Measurements from ENCODE around the gene NDE1.

The NDE1 gene

GRCh38 chr16:15739464-15739863, 89.4 kb downstream of the NDE1 start:
- no peak for DNase-seq

- no peak for DNase-seq
Observed at GRCh38 chr16:15739950-15740349, 89.9 kb downstream of the NDE1 start.

- DNase-seq, result no peak
Observed at GRCh38 chr16:15741207-15741871, 91.3 kb downstream of the NDE1 start.

GRCh38 chr16:15742716-15743115, 92.7 kb downstream of the NDE1 start:
- DNase-seq, result no peak

- DNase-seq, result no peak
Observed at GRCh38 chr16:15743657-15744056, 93.6 kb downstream of the NDE1 start.

- no peak for DNase-seq
Observed at GRCh38 chr16:15746332-15746731, 96.3 kb downstream of the NDE1 start.

- DNase-seq, result no peak
Observed at GRCh38 chr16:15747937-15748336, 97.9 kb downstream of the NDE1 start.

GRCh38 chr16:15748654-15749053, 98.6 kb downstream of the NDE1 start:
- no peak for DNase-seq

- no peak for DNase-seq
Observed at GRCh38 chr16:15749371-15749770, 99.3 kb downstream of the NDE1 start.

GRCh38 chr16:15749985-15750384, 99.9 kb downstream of the NDE1 start:
- no peak for DNase-seq

GRCh38 chr16:15751940-15752339, 101.9 kb downstream of the NDE1 start:
- no peak for DNase-seq

- DNase-seq, result no peak
Observed at GRCh38 chr16:15752717-15753488, 102.9 kb downstream of the NDE1 start.

- no peak for DNase-seq
Observed at GRCh38 chr16:15754821-15755534, 104.9 kb downstream of the NDE1 start.

- DNase-seq, result no peak
Observed at GRCh38 chr16:15757077-15757386, 107.0 kb downstream of the NDE1 start.

GRCh38 chr16:15757630-15758251, 107.7 kb downstream of the NDE1 start:
- DNase-seq, result no peak

- no peak for DNase-seq
Observed at GRCh38 chr16:15759070-15759469, 109.0 kb downstream of the NDE1 start.

- DNase-seq, result no peak
Observed at GRCh38 chr16:15760129-15760528, 110.1 kb downstream of the NDE1 start.

GRCh38 chr16:15764112-15764511, 114.1 kb downstream of the NDE1 start:
- no peak for DNase-seq

GRCh38 chr16:15765116-15765515, 115.1 kb downstream of the NDE1 start:
- DNase-seq, result no peak

- peak in 2 of 5 donors; percentile 7 to 44 for DNase-seq
Observed at GRCh38 chr16:15765880-15766279, 115.8 kb downstream of the NDE1 start.

- DNase-seq, result no peak
Observed at GRCh38 chr16:15766918-15767317, 116.9 kb downstream of the NDE1 start.

GRCh38 chr16:15768201-15768600, 118.2 kb downstream of the NDE1 start:
- DNase-seq, result no peak

GRCh38 chr16:15769239-15769638, 119.2 kb downstream of the NDE1 start:
- DNase-seq, result no peak

GRCh38 chr16:15770107-15770506, 120.1 kb downstream of the NDE1 start:
- DNase-seq, result no peak

Data from T-helper 1 cell (primary cell).